Measurements from ENCODE around the gene NFKBIA.
"Not testable (repeated sequence)": the region's sequence is repeated elsewhere in the genome, so short reads cannot be mapped to it uniquely, and the experiment has no call there.

Gene NFKBIA

DNA sequence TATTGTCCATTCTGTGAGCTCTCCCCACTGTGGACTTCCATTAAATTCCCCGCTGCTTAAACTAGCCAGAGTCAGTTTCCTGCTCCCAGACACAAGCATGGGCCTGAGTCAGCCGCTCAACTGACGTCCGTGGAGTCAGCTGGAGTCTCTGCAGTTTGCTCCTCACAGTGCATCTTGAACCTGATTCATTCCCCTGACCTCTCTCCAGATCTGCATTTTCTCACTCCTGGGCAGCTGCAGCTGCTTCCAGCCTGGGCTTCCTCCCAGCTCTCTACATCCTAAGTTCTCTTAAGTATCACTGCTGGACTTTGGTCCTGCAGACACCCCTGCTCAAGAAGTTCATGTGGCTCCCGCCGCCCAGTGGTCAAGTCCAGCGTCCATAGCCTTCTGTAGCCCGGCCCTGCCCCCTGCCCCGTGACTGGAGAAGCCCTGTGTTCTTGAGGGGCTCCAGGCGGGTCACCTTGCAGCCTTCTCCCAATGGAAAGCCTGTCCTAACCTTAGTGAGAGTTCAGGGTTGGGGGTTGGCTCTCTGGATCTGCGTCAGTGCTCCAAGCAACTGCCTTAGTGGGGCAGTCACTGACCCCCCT is 20.0 kb downstream of the NFKBIA start:
- DNase-seq, result peak; percentile 69 to 91
- TF ChIP-seq, protein P1, sequence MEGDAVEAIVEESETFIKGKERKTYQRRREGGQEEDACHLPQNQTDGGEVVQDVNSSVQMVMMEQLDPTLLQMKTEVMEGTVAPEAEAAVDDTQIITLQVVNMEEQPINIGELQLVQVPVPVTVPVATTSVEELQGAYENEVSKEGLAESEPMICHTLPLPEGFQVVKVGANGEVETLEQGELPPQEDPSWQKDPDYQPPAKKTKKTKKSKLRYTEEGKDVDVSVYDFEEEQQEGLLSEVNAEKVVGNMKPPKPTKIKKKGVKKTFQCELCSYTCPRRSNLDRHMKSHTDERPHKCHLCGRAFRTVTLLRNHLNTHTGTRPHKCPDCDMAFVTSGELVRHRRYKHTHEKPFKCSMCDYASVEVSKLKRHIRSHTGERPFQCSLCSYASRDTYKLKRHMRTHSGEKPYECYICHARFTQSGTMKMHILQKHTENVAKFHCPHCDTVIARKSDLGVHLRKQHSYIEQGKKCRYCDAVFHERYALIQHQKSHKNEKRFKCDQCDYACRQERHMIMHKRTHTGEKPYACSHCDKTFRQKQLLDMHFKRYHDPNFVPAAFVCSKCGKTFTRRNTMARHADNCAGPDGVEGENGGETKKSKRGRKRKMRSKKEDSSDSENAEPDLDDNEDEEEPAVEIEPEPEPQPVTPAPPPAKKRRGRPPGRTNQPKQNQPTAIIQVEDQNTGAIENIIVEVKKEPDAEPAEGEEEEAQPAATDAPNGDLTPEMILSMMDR (IDR thresholded peaks at IDR 0.05), result peak in 1 of 2 experiments; percentile 10

DNA sequence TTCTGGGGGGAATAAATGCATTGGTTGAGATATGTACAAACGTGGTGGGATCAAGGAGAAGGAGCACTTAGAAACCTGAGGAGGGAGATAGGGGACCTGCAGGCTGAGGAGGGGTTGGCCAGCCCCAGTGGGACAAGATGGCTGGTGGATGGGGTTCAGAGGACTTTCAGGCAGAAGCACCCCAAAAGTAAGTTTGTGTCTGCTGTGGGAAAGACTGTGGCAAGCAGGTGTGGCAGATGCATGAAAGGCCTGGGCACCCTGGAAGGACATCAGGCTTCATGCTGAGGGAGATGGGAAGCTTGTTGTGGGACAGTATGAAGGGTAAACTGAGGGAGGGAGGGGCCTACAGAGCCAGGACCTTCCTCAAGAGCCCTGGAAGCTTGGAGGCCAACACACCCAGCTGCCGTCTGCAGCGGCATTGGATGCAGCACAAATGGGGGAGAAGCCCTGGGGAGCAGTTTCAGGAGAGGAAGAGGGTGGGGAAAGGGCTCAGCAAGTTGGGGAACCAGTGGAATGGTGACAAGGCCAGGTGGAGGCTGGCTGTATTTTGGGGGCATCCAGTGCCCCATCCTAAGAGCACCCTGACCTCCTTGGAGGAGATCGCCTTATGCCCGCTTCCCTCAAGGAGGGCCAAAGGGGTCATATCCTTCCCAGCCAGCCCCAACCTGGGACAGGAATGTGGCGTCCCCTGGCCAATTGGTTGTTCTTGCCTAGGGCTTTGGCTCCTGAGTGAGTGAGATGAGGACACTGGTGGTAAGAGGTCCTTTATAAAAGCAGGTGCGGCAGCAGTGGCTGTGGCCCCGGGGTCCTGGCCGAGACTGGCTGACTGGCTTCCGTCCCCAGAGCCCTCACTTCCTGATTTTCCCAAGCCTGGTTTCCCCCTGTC is 20.7 kb downstream of the NFKBIA start:
- no peaks in the 10 kb centered on the region for H3K9me3 ChIP-seq
- no peak overlapping the region for H3K4me3 ChIP-seq
- H3K4me1 ChIP-seq, result peaks cover 0 to 48% (median 27%) of the 10 kb centered on the region in 4 donors
- no peaks in the 10 kb centered on the region for H3K36me3 ChIP-seq
- peak overlapping the region; percentile 82 to 83 for H3K27ac ChIP-seq
- no peak for DNase-seq
- TF ChIP-seq, protein P1 (IDR thresholded peaks at IDR 0.05), result no peak
- intact Hi-C loops (cut with DNase I; ENCODE audit: low total_unique reads), result loop anchor here (2.0 kb wide), 1 partner anchor 43 kb away; no protein-coding TSS in a partner anchor
- H3K27me3 ChIP-seq, result no peaks in the 10 kb centered on the region

More for the DNA sequence above, 20.0 kb downstream of the NFKBIA start:
- intact Hi-C loops (cut with DNase I; ENCODE audit: low total_unique reads), result loop anchor here (2.0 kb wide), 1 partner anchor 44 kb away; no protein-coding TSS in a partner anchor
- Histone ChIP-seq H3K36me3 (no peaks in the 10 kb centered on the region), H3K4me3 (no peak overlapping the region), H3K9me3 (no peaks in the 10 kb centered on the region), H3K27me3 (no peaks in the 10 kb centered on the region), H3K27ac (peak overlapping the region; percentile 82 to 83), H3K4me1 (peaks cover 0 to 41% (median 27%) of the 10 kb centered on the region in 4 donors)

DNA sequence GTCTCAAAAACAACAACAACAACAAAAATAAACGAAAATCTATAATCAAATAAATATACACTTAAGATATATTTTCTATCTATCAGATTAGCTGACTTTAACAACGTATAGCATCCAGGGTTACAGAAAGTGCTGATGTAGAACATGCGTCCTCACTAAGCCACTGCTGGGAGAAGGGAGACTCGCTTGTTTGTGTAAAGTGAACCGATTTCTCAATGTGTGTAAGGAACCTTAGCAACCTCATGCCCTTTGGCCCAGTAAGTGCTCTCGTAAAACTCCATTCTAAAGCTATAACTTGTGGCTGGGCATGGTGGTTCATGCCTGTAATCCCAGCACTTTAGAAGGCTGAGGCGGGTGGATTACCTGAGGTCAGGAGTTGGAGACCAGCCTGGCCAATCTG is 23.8 kb downstream of the NFKBIA start:
- TF ChIP-seq, protein P1 (IDR thresholded peaks at IDR 0.05), result no peak
- H3K4me1 ChIP-seq, result peaks cover 0 to 47% (median 21%) of the 10 kb centered on the region in 4 donors
- intact Hi-C loops (cut with DNase I; ENCODE audit: low total_unique reads), result no loop called here
- H3K4me3 ChIP-seq, result no peak overlapping the region
- DNase-seq, result no peak
- no peaks in the 10 kb centered on the region for H3K9me3 ChIP-seq
- H3K27ac ChIP-seq, result no peak overlapping the region
- no peaks in the 10 kb centered on the region for H3K27me3 ChIP-seq
- H3K36me3 ChIP-seq, result no peaks in the 10 kb centered on the region

DNA sequence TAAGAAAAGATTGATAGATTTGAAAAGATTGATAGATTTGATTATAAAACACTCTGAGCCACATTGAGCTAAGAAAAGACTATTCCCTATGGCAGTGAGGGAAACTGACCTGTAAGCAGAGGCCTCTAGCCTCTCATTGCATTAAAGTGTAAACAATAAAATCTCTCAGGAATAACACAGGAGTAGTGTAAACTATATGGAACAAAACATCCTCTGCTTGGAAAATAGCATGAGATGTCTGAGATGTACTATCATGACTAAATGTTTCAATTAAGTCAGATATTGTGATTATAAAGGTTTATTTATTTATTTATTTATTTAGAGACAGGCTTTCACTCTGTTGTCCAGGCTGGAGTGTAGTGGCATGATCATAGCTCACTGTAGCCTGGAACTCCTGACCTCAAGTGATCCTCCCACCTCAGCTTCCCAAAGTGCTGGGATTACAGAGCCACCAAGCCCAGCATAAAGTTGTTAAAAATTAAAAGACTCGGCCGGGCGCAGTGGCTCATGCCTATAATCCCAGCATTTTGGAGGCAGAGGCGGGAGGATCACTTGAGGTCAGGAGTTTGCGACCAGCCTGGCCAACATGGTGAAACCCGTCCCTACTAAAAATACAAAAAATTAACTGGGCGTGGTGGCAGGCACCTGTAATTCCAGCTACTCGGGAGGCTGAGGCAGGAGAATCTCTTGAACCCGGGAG is 25.2 kb downstream of the NFKBIA start:
- H3K36me3 ChIP-seq; H3K27me3 ChIP-seq; H3K4me3 ChIP-seq; intact Hi-C loops (cut with DNase I; ENCODE audit: low total_unique reads); H3K9me3 ChIP-seq; DNase-seq: not testable (repeated sequence)
- Histone ChIP-seq H3K27ac (peak overlapping the region; percentile 57 to 74), H3K4me1 (peaks cover 0 to 44% (median 9%) of the 10 kb centered on the region in 4 donors)

DNA sequence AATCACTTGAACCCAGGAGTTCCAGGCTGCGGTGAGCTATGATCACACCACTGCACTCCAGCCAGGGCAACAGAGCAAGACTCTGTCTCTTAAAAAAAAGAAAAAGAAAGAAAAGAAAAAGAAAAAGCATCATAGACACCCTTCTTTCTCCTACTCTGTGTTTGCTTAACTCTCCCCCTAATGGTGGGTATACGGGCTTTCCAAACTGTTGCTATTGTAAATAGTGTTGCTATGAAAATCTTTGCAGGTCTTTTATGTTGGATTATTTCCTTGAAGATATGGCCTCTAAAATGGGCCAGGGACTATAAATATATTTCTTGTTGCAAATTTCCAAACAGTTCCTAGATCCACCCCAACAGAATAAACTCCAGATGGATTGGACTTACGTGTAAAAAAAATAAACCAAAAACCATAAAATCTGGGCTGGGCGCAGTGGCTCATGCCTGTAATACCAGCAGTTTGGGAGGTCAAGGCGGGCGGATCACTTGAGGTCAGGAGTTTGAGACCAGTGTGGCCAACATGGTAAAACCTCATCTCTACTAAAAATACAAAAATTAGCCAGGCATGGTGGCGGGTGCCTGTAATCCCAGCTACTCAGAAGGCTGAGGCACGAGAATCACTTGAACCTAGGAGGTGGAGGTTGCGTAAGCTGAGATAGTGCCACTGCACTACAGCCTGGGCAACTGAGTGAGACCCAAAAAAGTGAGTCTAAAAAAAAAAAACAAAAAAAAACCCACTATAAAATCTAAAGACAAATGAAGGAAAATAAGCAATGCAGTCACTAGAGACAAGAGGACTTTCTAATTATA is 25.9 kb downstream of the NFKBIA start:
- TF ChIP-seq, protein P1 (IDR thresholded peaks at IDR 0.05), result peak in 1 of 2 experiments; percentile 6
- Histone ChIP-seq H3K27ac (peak overlapping the region; percentile 57 to 74), H3K27me3 (no peaks in the 10 kb centered on the region), H3K36me3 (no peaks in the 10 kb centered on the region), H3K4me3 (no peak overlapping the region), H3K4me1 (peaks cover 0 to 44% (median 2%) of the 10 kb centered on the region in 4 donors), H3K9me3 (no peaks in the 10 kb centered on the region)
- DNase-seq, result peak in 1 of 2 donors; percentile 93
- intact Hi-C loops (cut with DNase I; ENCODE audit: low total_unique reads), result no loop called here

Data from tibial artery (tissue), 4 donors.